Prostate gland (tissue), 2 donors: Measurements from ENCODE around the gene TNFSF4. TPM values are rescaled to one million over a fixed set of nuclear protein-coding genes. Genes with fewer than 3 reads are reported as not detected.

ENCODE experiments used
- DNase-seq: peaks from one replicate; pipeline ENCODE4 v3.0.0-alpha.2; 2019; ENCODE audit warnings: low spot score
- H3K27ac ChIP-seq, 2 donors: fragments of 200-600 bp; sonication (generic); 2 replicates each; pipeline ENCODE4 v1.5.1; 2017 to 2019
- H3K27me3 ChIP-seq: fragments of 200-600 bp; sonication (generic); replicated peaks from 2 replicates; pipeline ENCODE4 v1.5.1; 2019; ENCODE audit not compliant: insufficient read depth
- H3K36me3 ChIP-seq, 2 donors: fragments of 200-600 bp; sonication (generic); 1 replicate in 1 of 2; 2 replicates in 1 of 2; pipeline versions ENCODE4 v1.5.1 to v1.8.1; 2017 to 2019
- H3K4me1 ChIP-seq: fragments of 200-600 bp; sonication (generic); replicated peaks from 2 replicates; pipeline ENCODE4 v1.5.1; 2019
- H3K4me3 ChIP-seq, 2 donors: fragments of 200-600 bp; sonication (generic); 2 replicates each; pipeline ENCODE4 v1.5.1; 2017 to 2019
- H3K9me3 ChIP-seq: fragments of 200-600 bp; sonication (generic); 2 replicates; pipeline ENCODE4 v1.5.1; 2017
- POLR2A ChIP-seq: fragments of 450-650 bp; IDR thresholded peaks from one replicate; pipeline ENCODE4 v1.6.1; 2016; ENCODE audit warnings: antibody characterized with exemption, mild to moderate bottlenecking
- POLR2AphosphoS5 ChIP-seq: sonication (generic); formaldehyde crosslinking; IDR thresholded peaks from one replicate; pipeline ENCODE4 v1.6.1; 2017; ENCODE audit warnings: antibody characterized with exemption
- WGBS: methylation state at CpG from one replicate; pipeline ENCODE4 v1.1.5; 2018; 5-methylcytosine and 5-hydroxymethylcytosine counted together
- intact Hi-C: fragments of 100-400 bp; cut with DNase I; formaldehyde crosslinking; loops from one replicate; pipeline ENCODE4 v1.14.2; 2022
- total RNA-seq, 2 donors: library from RNA; depleted of rRNA; stranded (reverse); fragments of >200 nt; gene quantifications; one replicate each; pipeline ENCODE4 v1.1.0, GENCODE V29; 2016
- TF ChIP-seq, protein P1 (sequence below), 4 experiments: fragments of 200-600 bp in 2 of 4; fragments of 450-650 bp in 2 of 4; sonication (generic) in 2 of 4; IDR thresholded peaks; 1 replicate in 3 of 4; 2 replicates in 1 of 4; pipeline ENCODE4 v1.5.1; 2016 to 2019; ENCODE audit warnings: antibody characterized with exemption in 4 of 4, mild to moderate bottlenecking in 2 of 4, moderate library complexity in 2 of 4

Gene TNFSF4
- total RNA-seq, 2 donors from 2014 or later, result 1.6 to 14.7 TPM

GRCh38 chr1:173205146-173206051, 1.7 kb downstream of the TNFSF4 start:
- DNase-seq, result no peak
- Histone ChIP-seq H3K4me3 (no peak overlapping the region), H3K36me3 (no peaks in the 10 kb centered on the region), H3K27ac (no peak overlapping the region), H3K27me3 (no peaks in the 10 kb centered on the region), H3K9me3 (no peaks in the 10 kb centered on the region), H3K4me1 (no peaks in the 10 kb centered on the region)
- WGBS, result 63% methylated on average over 7 of the region's 7 CpGs
- no peak for TF ChIP-seq POLR2AphosphoS5
- TF ChIP-seq POLR2A, result no peak
- TF ChIP-seq, protein P1, sequence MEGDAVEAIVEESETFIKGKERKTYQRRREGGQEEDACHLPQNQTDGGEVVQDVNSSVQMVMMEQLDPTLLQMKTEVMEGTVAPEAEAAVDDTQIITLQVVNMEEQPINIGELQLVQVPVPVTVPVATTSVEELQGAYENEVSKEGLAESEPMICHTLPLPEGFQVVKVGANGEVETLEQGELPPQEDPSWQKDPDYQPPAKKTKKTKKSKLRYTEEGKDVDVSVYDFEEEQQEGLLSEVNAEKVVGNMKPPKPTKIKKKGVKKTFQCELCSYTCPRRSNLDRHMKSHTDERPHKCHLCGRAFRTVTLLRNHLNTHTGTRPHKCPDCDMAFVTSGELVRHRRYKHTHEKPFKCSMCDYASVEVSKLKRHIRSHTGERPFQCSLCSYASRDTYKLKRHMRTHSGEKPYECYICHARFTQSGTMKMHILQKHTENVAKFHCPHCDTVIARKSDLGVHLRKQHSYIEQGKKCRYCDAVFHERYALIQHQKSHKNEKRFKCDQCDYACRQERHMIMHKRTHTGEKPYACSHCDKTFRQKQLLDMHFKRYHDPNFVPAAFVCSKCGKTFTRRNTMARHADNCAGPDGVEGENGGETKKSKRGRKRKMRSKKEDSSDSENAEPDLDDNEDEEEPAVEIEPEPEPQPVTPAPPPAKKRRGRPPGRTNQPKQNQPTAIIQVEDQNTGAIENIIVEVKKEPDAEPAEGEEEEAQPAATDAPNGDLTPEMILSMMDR (IDR thresholded peaks at IDR 0.05), result no peak
- intact Hi-C loops, result no loop called here

DNA sequence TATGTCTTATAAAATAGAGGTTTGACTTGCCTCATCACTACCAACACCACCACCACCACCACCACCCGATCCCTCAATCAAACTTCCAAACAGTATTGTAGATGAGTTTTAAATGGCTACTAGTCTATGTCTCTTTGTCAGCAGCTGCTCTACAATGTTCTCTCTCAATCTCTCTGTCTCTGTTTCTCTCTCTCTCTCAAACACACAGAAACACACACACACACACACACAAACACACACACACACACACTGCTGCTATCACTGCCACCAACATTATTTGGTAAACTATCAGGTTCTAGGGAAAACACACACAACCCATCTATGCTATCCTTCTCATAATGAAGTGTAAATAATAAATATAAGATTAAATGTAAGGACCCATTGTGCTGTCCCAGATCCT, 2.4 kb downstream of the TNFSF4 start:
- TF ChIP-seq, protein P1 (IDR thresholded peaks at IDR 0.05), result no peak
- TF ChIP-seq POLR2A (no peak), POLR2AphosphoS5 (no peak)
- no peak for DNase-seq
- no peaks in the 10 kb centered on the region for H3K36me3 ChIP-seq
- intact Hi-C loops, result loop anchor here (5.0 kb wide), 1 partner anchor 462 kb away; no protein-coding TSS in a partner anchor
- no peaks in the 10 kb centered on the region for H3K27me3 ChIP-seq
- H3K4me3 ChIP-seq, result no peak overlapping the region
- H3K9me3 ChIP-seq, result no peaks in the 10 kb centered on the region
- no peaks in the 10 kb centered on the region for H3K4me1 ChIP-seq
- H3K27ac ChIP-seq, result no peak overlapping the region
- 82% methylated on average over 1 of the region's 1 CpG for WGBS

DNA sequence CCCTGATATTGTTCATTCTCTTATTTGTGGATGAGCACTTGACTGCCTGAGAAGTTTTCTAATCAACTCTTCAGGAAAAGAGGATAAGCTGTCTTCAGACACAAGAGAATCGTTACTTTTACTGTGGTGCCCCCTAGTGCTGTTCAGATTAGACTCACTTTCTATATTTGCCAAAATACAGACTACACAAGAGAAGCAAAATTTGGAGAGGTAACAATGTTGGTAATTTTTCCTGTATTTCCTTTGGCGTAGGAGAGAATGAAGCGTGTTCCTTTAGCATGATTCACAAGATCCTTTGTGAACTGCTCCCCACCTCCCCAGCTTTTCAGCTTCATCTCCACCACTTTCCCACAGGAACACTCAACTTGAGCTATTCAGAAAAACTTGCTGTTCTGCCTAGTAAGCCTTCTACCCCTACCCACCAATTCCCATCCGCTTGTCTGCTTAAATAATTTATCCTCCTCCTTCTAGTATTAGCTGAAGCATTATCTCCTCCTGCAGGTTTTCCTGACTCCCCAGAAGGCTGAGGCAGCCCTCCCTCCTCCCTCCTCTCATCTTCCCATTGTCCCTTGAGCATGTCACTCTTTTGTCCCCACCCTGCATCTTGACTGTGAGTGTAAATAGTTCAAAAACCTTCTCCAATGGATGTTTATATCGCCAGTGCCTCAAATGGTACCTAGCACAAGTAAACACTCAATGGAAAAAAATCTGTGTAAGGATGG, 4.5 kb downstream of the TNFSF4 start:
- Histone ChIP-seq H3K4me1 (no peaks in the 10 kb centered on the region), H3K9me3 (no peaks in the 10 kb centered on the region), H3K27me3 (no peaks in the 10 kb centered on the region), H3K27ac (no peak overlapping the region), H3K4me3 (no peak overlapping the region), H3K36me3 (no peaks in the 10 kb centered on the region)
- DNase-seq, result peak; percentile 41
- WGBS, result 28% methylated on average over 5 of the region's 5 CpGs
- intact Hi-C loops, result loop anchor here (2.0 to 5.0 kb wide), 2 partner anchors 376 to 460 kb away; no protein-coding TSS in a partner anchor
- TF ChIP-seq, protein P1 (IDR thresholded peaks at IDR 0.05), result peak; percentile 35 to 82 (median 61)
- TF ChIP-seq POLR2AphosphoS5 (no peak), POLR2A (no peak)

DNA sequence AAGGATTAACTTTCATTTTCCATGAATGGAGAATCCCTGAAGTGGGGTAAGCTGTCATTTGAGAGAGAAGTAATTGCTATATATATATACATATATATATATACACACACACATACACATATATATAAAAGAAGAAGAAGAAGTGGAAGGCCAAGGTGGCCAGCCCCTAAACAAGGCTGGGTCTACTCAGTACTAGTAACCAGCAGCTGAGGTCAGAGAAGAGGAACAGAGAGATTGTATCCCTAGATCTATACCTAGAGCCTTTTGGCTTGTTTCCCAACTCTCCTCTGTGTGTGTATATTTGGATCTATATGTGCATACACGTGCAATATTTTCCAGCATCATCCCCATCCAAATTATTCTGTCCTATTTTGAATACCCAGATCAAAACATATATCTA, 5.2 kb downstream of the TNFSF4 start:
- TF ChIP-seq POLR2AphosphoS5 (no peak), POLR2A (no peak)
- TF ChIP-seq, protein P1 (IDR thresholded peaks at IDR 0.05), result no peak
- intact Hi-C loops, result loop anchor here (2.0 to 5.0 kb wide), 2 partner anchors 375 to 460 kb away; no protein-coding TSS in a partner anchor
- 73% methylated on average over 1 of the region's 1 CpG for WGBS

More for the DNA sequence above, 5.2 kb downstream of the TNFSF4 start:
- no peaks in the 10 kb centered on the region for H3K4me1 ChIP-seq
- H3K9me3 ChIP-seq, result no peaks in the 10 kb centered on the region
- no peak overlapping the region for H3K27ac ChIP-seq
- no peaks in the 10 kb centered on the region for H3K27me3 ChIP-seq
- H3K36me3 ChIP-seq, result no peaks in the 10 kb centered on the region
- DNase-seq, result no peak
- H3K4me3 ChIP-seq, result no peak overlapping the region
